PFSK-1 (cell line): Measurements from ENCODE around the gene CFAP65.

Experiments used
- FOXP2 ChIP-seq: optimal IDR thresholded peaks from 2 replicates; pipeline ENCODE3; 2011; ENCODE audit warnings: borderline replicate concordance, control low read depth, inconsistent platforms; ENCODE audit not compliant: insufficient read depth; ENCODE audit errors: extremely low read length, extremely low read depth
- POLR2AphosphoS5 ChIP-seq: IDR thresholded peaks from 2 replicates; pipeline ENCODE4 v1.6.1; 2012; ENCODE audit warnings: low read depth, mild to moderate bottlenecking, control low read depth, low read length, moderate library complexity
- TAF1 ChIP-seq: IDR thresholded peaks from 2 replicates; pipeline ENCODE4 v1.6.1; 2012; ENCODE audit warnings: low read length, control low read depth, borderline replicate concordance; ENCODE audit not compliant: insufficient read depth

DNA sequence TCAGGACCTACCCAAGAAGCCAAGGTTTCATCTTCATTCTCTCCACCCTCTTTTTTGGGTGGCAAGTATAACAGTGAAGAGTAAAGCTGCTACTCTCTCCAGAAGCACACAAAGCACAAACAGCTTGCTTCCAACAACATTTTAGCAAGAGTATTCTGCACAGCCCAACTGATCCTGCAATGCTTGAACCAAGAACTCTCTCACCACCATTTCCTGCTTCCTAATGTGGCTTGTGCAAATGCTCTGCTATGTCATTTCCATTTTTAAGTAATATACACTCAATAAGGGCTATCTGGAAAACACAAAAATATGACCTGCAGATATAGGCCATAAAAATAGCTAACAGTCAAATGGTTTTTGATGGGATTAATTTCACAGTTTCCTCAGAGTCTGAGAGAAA, 43.5 kb upstream of the CFAP65 start:
- no peak for TF ChIP-seq TAF1
- no peak for TF ChIP-seq POLR2AphosphoS5
- no peak for TF ChIP-seq FOXP2
